RWPE1 (cell line): ENCODE results near the gene BACH2.
A peak's percentile ranks its signal among the peaks of the same experiment; 100 is the strongest.
"Not testable (repeated sequence)": the region's sequence is repeated elsewhere in the genome, so short reads cannot be mapped to it uniquely, and the experiment has no call there.

Experiments
- CTCF ChIA-PET: fragments of 350-600 bp; sonication (Branson Sonifier 250); formaldehyde crosslinking; extraction: SDS; loops from one replicate; lab custom pipeline; 2021; lab: Yijun Ruan, JAX
- POLR2A ChIA-PET: fragments of 400-600 bp; formaldehyde crosslinking; extraction: SDS; loops from one replicate; lab custom pipeline; 2020; ENCODE audit warnings: antibody characterized with exemption; ENCODE audit not compliant: low non-redundant PET; lab: Yijun Ruan, JAX
- DNase-seq: peaks from one replicate; pipeline ENCODE4 v3.0.0; 2012; ENCODE audit warnings: low spot score
- H3K27ac ChIP-seq: fragments of 450-650 bp; 2 replicates; pipeline ENCODE4 v1.5.1; 2017
- TF ChIP-seq, protein P1 (sequence below): fragments of 450-650 bp; conservative IDR thresholded peaks from 2 replicates; pipeline ENCODE4 v1.5.1; 2017; ENCODE audit warnings: low read depth, mild to moderate bottlenecking

Gene BACH2

DNA sequence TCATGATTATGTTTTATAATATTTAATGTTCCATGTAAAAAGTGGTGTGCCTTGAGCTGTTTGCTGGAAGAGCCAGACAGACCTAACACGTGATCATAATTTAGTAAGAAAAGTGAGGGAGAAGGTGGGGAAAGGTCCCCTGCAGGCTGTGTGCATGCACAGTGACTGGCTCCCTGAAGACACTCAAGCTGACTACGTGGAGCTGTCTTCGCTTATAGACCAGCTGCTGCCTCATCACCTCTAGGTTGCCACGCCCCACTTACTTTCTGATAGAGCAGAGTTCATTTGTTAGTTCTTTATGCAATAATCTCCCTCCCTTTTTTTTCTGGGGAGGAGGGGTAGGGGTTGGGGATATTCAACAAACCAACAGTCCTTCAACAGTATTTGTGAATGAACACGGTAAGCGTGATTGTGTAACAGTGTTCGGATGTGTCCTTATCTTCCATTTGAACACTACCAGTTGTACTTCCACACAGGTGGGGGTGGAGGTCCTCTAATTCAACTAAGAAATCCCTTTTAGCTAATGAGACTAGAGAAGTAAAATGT, 157.3 kb downstream of the BACH2 start:
- ChIA-PET CTCF (interaction anchor here (0.5 to 0.6 kb wide), 2 partner anchors 157 to 223 kb away, joined by 3 to 5 read pairs; no protein-coding TSS in a partner anchor), POLR2A (no interaction called here)
- no peak for DNase-seq
- TF ChIP-seq, protein P1, sequence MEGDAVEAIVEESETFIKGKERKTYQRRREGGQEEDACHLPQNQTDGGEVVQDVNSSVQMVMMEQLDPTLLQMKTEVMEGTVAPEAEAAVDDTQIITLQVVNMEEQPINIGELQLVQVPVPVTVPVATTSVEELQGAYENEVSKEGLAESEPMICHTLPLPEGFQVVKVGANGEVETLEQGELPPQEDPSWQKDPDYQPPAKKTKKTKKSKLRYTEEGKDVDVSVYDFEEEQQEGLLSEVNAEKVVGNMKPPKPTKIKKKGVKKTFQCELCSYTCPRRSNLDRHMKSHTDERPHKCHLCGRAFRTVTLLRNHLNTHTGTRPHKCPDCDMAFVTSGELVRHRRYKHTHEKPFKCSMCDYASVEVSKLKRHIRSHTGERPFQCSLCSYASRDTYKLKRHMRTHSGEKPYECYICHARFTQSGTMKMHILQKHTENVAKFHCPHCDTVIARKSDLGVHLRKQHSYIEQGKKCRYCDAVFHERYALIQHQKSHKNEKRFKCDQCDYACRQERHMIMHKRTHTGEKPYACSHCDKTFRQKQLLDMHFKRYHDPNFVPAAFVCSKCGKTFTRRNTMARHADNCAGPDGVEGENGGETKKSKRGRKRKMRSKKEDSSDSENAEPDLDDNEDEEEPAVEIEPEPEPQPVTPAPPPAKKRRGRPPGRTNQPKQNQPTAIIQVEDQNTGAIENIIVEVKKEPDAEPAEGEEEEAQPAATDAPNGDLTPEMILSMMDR: no peak
- H3K27ac ChIP-seq: no peak overlapping the region

DNA sequence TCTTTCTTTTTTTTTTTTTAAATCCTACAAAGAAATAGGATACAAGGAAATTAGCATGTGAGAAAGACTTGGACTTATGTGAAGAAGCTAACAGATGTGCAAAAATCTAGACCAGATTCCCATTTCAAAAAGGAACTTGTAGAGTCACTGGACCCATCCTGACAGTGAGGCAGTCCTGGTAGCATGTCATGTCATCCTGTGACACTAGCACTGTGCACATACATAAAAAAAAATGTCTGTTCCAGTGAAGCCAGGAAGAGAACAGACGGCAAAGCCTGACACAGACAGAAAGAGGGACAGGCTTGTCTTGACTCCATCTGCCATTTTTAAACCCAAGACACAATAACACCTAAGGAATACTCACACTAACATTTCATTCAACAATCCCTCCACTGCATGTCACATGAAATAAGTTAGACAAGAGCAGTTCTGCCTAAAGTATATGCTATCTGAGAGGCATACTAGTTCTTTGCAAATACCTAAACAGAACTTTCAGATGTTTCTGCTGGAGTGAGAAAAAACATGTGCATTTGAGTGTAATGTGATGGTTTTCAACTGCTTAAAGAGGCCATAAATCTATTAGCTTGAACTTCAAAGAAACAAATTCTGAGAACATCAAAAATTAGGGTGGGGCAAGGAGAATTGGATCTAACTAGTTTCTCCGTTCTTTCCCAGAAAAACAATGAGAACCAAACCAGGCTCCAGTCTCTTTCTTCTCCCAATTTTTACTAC, 159.6 kb downstream of the BACH2 start:
- POLR2A ChIA-PET: no interaction called here
- no peak for DNase-seq
- CTCF ChIA-PET: interaction anchor here (0.6 kb wide), 1 partner anchor 41 kb away, joined by 4 read pairs; no protein-coding TSS in a partner anchor
- TF ChIP-seq, protein P1: no peak
- H3K27ac ChIP-seq: no peak overlapping the region

DNA sequence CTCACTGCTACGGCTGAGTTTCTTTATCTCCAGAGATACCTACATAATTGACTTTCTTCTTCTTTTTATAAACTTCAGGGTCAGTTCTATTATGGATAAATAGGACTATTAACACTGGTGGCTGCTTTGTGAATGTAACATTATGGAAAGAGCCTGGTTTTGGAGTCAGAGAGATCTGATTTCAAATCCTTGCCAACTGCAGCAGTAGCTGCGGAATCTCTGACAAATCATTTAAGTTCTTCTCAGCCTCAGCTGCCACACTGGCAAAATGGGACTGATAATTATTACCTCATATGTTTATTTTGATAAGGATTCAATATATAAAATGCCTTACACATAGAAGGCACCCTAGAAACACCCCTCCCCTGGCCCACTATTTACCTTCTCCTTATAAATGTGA, 160.5 kb downstream of the BACH2 start:
- DNase-seq: no peak
- ChIA-PET POLR2A (no interaction called here), CTCF (no interaction called here)
- no peak overlapping the region for H3K27ac ChIP-seq
- TF ChIP-seq, protein P1: no peak

DNA sequence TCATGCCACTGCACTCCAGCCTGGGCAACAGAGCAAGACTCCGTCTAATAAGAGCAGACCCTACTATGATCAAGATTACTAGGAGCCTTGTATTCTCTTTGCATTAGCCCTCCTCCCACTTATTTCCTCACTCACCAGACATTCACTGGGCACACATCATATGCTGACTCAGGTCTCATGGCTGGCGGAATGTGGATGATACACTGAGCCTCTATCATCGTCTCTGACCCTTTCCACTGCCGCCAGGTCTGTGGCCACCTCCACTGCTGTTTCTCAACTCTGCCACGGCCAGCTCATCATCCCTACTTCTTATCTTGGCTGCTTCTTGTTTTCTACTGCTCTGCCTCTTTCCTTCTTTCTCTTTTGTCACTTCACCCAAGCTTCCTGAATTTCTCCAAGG, 161.0 kb downstream of the BACH2 start:
- peak; percentile 12 for DNase-seq
- TF ChIP-seq, protein P1: no peak
- POLR2A ChIA-PET: no interaction called here
- CTCF ChIA-PET: interaction anchor here (0.6 kb wide), 1 partner anchor 21 kb away, joined by 8 read pairs; no protein-coding TSS in a partner anchor
- no peak overlapping the region for H3K27ac ChIP-seq

DNA sequence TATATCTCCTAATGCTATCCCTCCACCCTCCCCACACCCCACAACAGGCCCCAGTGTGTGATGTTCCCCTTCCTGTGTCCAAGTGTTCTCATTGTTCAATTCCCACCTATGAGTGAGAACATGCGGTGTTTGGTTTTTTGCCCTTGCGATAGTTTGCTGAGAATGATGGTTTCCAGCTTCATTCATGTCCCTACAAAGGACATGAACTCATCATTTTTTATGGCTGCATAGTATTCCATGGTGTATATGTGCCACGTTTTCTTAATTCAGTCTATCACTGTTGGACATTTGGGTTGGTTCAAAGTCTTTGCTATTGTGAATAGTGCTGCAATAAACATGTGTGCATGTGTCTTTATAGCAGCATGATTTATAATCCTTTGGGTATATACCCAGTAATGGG, 163.0 kb downstream of the BACH2 start:
- POLR2A ChIA-PET, H3K27ac ChIP-seq, DNase-seq, CTCF ChIA-PET: not testable (repeated sequence)

DNA sequence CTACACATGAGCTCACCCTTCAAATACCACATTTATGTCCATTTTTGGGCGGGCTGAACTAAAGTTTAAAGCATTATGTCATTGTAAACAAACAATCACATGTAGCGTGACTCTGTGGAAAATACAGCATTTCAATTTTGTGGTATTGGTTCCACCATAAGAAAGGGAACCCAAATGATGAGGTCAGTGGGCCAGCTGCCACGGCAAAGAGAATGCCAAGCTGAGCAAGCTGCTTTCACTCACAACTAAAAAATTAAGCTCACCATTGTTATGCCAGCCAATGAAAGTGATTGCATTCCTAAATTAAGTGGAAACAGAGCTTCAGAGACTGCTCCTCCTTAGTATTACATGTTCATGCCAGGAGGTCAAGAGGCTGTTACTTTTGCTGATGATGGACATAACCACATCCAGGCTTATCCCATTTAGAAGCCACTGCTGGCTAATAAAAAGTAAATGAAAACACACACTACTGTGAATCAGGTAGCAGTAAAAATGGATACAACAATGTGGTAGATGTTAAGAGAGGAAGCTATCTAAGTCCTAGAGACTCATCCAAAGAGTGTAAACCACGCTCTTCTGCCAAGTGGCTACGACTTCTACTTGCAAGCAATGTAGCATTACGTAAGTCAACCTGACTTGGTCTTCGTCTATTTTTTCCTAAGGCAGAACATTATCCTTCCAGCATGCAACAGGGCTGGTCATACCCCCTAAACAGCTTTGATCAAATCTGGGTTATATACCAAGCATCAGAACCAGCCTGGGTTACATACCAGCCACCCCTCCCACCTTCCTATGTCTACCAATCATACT, 164.8 kb downstream of the BACH2 start:
- TF ChIP-seq, protein P1: no peak
- CTCF ChIA-PET: interaction anchor here (0.6 kb wide), 1 partner anchor 117 kb away, joined by 8 read pairs; no protein-coding TSS in a partner anchor
- H3K27ac ChIP-seq: no peak overlapping the region
- POLR2A ChIA-PET: no interaction called here
- DNase-seq: no peak
